GM13976 (cell line): ENCODE data around the gene ENPP5.

Source experiments
- DNase-seq: peaks from one replicate; pipeline ENCODE4 v3.0.0; 2012; ENCODE audit warnings: low spot score
- in situ Hi-C: fragments of 300-500 bp; cut with MboI; formaldehyde crosslinking; loops from one replicate; pipeline ENCODE4 v1.12.0; 2022; ENCODE audit warnings: low sequenced_read_pairs, mixed read lengths, inconsistent platforms; ENCODE audit not compliant: unreplicated experiment
- TF ChIP-seq, protein P1 (sequence below): IDR thresholded peaks from 2 replicates; pipeline ENCODE4 v1.5.1; 2012; ENCODE audit warnings: borderline replicate concordance, mild to moderate bottlenecking; ENCODE audit not compliant: insufficient read depth; ENCODE audit errors: extremely low read depth, missing control alignments, control extremely low read depth

ENPP5 gene

DNA sequence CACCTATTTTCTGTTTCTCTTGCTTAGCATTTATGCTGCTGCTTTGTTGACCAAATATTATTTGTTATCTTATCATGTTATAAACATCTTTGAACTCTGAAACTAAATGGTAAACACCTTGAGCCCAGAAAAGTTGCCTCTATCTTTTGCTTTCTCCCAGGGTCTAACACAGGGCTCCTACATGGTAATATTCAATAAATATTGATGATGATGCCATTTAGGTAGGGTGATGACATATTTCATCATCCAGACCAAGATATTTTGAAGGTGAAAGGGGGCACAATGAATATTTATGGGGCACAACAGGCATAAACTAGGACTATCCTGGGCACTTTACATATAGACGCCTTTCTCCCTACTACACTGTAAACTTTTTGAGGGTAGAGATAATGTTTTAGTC lies 52.6 kb downstream of the ENPP5 start:
- no peak for DNase-seq
- TF ChIP-seq, protein P1, sequence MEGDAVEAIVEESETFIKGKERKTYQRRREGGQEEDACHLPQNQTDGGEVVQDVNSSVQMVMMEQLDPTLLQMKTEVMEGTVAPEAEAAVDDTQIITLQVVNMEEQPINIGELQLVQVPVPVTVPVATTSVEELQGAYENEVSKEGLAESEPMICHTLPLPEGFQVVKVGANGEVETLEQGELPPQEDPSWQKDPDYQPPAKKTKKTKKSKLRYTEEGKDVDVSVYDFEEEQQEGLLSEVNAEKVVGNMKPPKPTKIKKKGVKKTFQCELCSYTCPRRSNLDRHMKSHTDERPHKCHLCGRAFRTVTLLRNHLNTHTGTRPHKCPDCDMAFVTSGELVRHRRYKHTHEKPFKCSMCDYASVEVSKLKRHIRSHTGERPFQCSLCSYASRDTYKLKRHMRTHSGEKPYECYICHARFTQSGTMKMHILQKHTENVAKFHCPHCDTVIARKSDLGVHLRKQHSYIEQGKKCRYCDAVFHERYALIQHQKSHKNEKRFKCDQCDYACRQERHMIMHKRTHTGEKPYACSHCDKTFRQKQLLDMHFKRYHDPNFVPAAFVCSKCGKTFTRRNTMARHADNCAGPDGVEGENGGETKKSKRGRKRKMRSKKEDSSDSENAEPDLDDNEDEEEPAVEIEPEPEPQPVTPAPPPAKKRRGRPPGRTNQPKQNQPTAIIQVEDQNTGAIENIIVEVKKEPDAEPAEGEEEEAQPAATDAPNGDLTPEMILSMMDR, result no peak
- in situ Hi-C loops, result no loop called here

DNA sequence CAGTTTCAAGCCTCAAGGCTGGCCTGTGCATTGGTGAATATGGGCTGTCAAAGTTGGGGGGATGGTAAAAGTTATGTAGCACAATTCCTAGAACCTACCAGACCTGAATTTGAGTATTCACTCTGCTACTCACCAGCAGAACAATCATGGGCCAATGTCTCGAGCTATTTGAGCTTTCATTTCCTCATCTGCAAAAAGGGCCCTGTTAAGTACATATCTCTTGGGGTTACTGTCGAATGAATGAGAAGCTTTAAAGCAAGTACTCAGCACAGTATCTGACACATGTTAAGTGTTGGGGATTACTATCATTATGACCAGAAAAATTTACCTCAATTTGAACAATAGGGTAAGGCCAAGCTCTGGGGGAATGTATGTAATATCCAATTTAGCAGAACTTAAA lies 54.5 kb downstream of the ENPP5 start:
- TF ChIP-seq, protein P1, result no peak
- DNase-seq, result no peak
- in situ Hi-C loops, result no loop called here

DNA sequence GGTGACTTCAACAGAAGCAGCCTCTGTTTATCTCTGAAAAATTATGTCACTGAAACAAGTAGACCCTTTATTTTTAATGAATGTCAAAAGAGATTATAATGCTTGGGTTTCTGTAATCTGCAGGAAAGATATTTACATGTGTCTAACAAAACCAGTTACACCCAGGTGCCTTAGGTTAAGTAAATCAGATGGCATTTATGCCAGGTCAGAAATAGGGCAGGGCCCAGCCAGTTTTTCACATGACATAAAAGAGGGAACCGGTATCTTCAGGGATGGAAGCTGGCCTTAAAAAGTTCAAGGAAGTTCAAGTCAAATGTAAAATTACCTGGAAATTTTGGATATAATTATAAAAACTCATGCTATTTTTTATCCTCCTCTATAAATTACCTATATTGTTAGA lies 55.1 kb downstream of the ENPP5 start:
- in situ Hi-C loops, result no loop called here

DNA sequence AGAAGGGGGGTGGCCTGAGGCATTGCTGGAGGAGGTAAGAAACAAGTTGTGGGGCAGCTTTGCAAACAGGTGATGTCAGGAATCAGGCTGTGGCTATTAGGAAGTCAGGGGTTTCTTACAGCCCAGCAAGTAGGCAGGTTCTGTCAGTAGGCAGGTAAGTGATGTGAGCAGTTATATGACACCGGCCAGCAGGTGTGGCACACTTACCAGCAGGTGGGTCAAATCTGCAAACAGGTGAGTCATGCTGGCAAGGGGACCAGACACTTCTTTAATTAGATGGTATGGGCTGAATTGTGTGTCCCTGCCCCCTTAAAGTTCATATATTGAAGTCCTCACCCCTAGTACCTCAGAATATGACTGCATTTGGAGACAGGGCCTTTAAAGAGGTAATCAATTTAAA lies 57.4 kb downstream of the ENPP5 start:
- DNase-seq, result no peak
- TF ChIP-seq, protein P1, result no peak
- in situ Hi-C loops, result no loop called here

More for the DNA sequence above, 55.1 kb downstream of the ENPP5 start:
- no peak for DNase-seq
- TF ChIP-seq, protein P1, result no peak
